ENCODE data around the gene CELF1. TPM values are rescaled to one million over a fixed set of nuclear protein-coding genes. Genes with fewer than 3 reads are reported as not detected.
"Not testable (repeated sequence)": the region's sequence is repeated elsewhere in the genome, so short reads cannot be mapped to it uniquely, and the experiment has no call there.

CELF1 gene
- total RNA-seq, 2 donors from 2014 or later = 57.1 to 65.9 TPM

- no peaks in the 10 kb centered on the region for H3K27me3 ChIP-seq
These were observed 12.6 kb upstream of the CELF1 start, which contains the start of gene PTPMT1 for GRCh38 chr11:47565340-47566148. TSS of gene PTPMT1 (plus strand) at chr11:47565599. CDS start at chr11:47565623, 24 bp downstream.

DNA sequence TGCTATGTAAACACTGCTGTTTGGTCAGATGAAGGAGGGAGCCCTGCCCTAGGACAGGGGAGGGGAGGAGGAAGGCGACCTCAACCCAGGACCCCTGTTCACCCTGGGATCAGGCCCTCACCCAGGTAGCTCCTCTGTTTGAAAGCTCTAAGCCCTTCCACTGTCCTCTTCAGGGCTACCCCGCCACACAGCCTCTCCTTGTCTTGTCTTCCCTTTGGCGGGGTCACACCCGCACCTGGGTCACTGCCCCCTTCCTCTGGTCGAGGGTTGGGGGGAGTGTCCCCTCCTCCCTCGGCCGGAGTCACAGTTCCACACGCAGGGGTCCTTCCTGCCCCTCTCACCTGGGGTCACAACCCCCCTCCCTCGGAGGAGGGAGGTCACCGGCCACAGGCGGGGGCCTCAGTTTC, 12.0 kb upstream of the CELF1 start:
- TF ChIP-seq CTCF (IDR thresholded peaks at IDR 0.05) = no peak
- no peaks in the 10 kb centered on the region for H3K36me3 ChIP-seq
- peak overlapping the region; percentile 49 to 82 for H3K27ac ChIP-seq
- H3K4me3 ChIP-seq = peak overlapping the region; percentile 79 to 80
- peaks cover 0 to 14% of the 10 kb centered on the region in 2 donors for H3K4me1 ChIP-seq
- no peak for DNase-seq (ENCODE audit: low spot score)
- no peaks in the 10 kb centered on the region for H3K9me3 ChIP-seq
- H3K27me3 ChIP-seq = no peaks in the 10 kb centered on the region

More at GRCh38 chr11:47565340-47566148, 12.6 kb upstream of the CELF1 start, which contains the start of gene PTPMT1:
- TF ChIP-seq CTCF (IDR thresholded peaks at IDR 0.05) = no peak
- peak within 1 kb of the TSS; percentile 79 to 80 for H3K4me3 ChIP-seq
- no peaks in the 10 kb centered on the region for H3K36me3 ChIP-seq
- peak; percentile 64 for DNase-seq (ENCODE audit: low spot score)
- peak within 1 kb of the TSS; percentile 49 to 82 for H3K27ac ChIP-seq
- no peaks in the 10 kb centered on the region for H3K9me3 ChIP-seq
- H3K4me1 ChIP-seq = peaks cover 0 to 14% of the 10 kb centered on the region in 2 donors

GRCh38 chr11:47564366-47564765, 11.4 kb upstream of the CELF1 start:
- not testable (repeated sequence) for H3K9me3 ChIP-seq; H3K27me3 ChIP-seq; H3K4me3 ChIP-seq; DNase-seq (ENCODE audit: low spot score); H3K27ac ChIP-seq; H3K36me3 ChIP-seq
- H3K4me1 ChIP-seq = peaks cover 0 to 14% of the 10 kb centered on the region in 2 donors

DNA sequence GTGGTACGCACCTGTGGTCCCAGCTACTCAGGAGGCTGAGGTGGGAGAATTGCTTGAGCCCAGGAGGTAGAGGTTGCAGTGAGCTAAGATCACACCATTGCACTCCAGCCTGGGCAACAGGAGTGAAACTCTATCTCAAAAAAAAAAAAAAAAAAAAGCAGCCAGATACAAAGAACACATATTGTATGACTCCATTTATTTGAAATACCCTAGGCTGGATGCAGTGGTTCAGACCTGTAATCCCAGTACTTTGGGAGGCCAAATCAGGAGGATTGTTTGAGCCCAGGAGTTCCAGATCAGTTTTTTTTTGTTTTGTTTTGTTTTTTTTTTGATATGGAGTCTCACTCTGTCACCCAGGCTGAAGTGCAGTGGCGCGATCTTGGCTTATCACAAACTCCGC, 9.5 kb upstream of the CELF1 start:
- not testable (repeated sequence) for H3K27me3 ChIP-seq

DNA sequence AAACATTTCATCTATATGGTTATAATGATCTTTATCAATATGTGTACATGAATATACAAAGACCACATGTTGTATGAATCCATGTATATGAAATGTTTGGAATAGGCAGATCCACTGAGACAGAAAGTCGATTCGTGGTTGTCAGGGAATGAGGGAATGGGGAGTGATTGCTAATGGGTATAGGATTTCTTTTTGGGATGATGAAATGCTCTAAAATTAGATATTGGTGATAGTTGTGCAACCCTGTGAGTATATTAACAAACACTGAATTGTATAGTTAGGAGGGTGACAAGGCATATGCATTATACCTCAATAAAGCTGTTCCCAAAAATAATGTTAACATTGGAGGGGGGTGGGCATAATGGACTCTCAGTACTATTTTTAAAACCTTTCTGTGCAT, 7.5 kb upstream of the CELF1 start:
- no peak overlapping the region for H3K27ac ChIP-seq

More for the DNA sequence above, 9.5 kb upstream of the CELF1 start:
- not testable (repeated sequence) for H3K9me3 ChIP-seq; H3K36me3 ChIP-seq; DNase-seq (ENCODE audit: low spot score); H3K4me3 ChIP-seq; H3K27ac ChIP-seq
- H3K4me1 ChIP-seq = peaks cover 0 to 14% of the 10 kb centered on the region in 2 donors

DNA sequence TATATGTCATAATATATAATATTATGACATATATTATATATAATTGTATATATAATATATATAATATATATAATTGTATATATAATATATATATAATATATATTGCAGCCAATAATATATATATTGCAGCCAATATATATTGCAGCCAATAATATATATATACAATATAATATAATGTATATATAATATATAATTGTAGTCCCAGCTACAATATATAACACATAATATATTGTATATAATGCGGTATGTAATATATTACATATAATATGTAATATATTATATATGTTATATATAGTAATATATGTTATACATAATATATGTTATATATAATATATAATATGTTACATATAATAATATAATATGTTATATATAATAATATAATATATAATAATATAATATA, 5.8 kb upstream of the CELF1 start:
- H3K4me3 ChIP-seq = no peak overlapping the region
- no peaks in the 10 kb centered on the region for H3K36me3 ChIP-seq
- peaks cover 0 to 1% of the 10 kb centered on the region in 2 donors for H3K4me1 ChIP-seq
- H3K9me3 ChIP-seq = no peaks in the 10 kb centered on the region
- H3K27ac ChIP-seq = no peak overlapping the region
- H3K27me3 ChIP-seq = no peaks in the 10 kb centered on the region
- no peak for TF ChIP-seq CTCF (IDR thresholded peaks at IDR 0.05)
- DNase-seq (ENCODE audit: low spot score) = no peak

More for the DNA sequence above, 7.5 kb upstream of the CELF1 start:
- DNase-seq (ENCODE audit: low spot score) = no peak
- Histone ChIP-seq H3K4me3 (no peak overlapping the region), H3K27me3 (no peaks in the 10 kb centered on the region), H3K9me3 (no peaks in the 10 kb centered on the region), H3K36me3 (no peaks in the 10 kb centered on the region), H3K4me1 (peaks cover 0 to 6% of the 10 kb centered on the region in 2 donors)
- TF ChIP-seq CTCF (IDR thresholded peaks at IDR 0.05) = no peak

GRCh38 chr11:47557004-47557403, 4.1 kb upstream of the CELF1 start:
- H3K27ac ChIP-seq; H3K9me3 ChIP-seq; H3K36me3 ChIP-seq; H3K4me3 ChIP-seq; DNase-seq (ENCODE audit: low spot score); H3K27me3 ChIP-seq; H3K4me1 ChIP-seq: not testable (repeated sequence)

Data from right atrium auricular region (tissue), 2 donors.